ENCODE data around the gene SERINC3.

GRCh38 chr20:44552950-44553908, 31.4 kb upstream of the SERINC3 start:
- TF ChIP-seq CTCF (conservative IDR thresholded peaks at IDR 0.05) (no peak), ZFX (IDR thresholded peaks at IDR 0.05) (no peak)
